Measurements from ENCODE around the gene CORO1C. TPM values are rescaled to one million over a fixed set of nuclear protein-coding genes. Genes with fewer than 3 reads are reported as not detected.

Gene CORO1C
- total RNA-seq, 1 donor from 2014 or later = 59.6 TPM

DNA sequence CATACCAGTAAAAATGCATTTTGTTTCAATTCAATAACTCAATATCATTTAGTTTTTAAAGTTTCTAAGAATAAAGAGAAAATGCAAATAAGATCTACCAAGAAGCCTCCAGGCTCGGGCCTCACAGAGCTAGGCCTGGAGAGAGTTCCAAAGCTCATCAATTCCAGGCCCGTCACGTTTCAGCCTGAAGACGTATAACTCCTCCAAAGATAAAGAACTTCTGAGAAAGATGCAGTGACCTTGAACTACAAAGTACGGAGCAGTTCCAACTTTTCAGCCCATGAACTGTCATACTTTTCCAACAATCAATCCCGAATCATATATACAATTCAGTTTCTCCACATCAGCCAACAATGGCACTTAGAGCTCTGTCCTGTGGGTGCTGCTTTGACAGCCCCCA, 17.8 kb downstream of the CORO1C start:
- no peak for DNase-seq
- H3K36me3 ChIP-seq = peaks cover 8% of the 10 kb centered on the region
- H3K27ac ChIP-seq (replicated peaks) = peak overlapping the region; percentile 43
- no peaks in the 10 kb centered on the region for H3K9me3 ChIP-seq (replicated peaks)
- intact Hi-C loops (cut with micrococcal nuclease) = no loop called here
- H3K4me1 ChIP-seq = peaks cover 96% of the 10 kb centered on the region
- no peaks in the 10 kb centered on the region for H3K27me3 ChIP-seq (ENCODE audit: low read depth)
- TF ChIP-seq CTCF (IDR thresholded peaks at IDR 0.05; ENCODE audit: borderline replicate concordance) = no peak
- H3K4me3 ChIP-seq = no peak overlapping the region

DNA sequence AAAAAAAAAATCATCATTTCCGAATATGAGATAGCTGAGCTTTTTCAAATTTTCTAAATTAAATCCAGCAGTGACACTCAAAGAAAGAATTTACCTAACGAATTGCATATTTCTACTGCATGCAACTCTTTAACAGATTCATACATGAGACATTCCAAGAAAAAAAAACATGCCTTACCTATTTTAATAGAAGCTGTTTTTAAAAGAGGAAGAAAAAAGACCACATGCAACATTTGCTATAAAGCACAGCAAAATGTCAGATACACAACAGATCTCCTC, 18.5 kb downstream of the CORO1C start:
- no peak for TF ChIP-seq CTCF (IDR thresholded peaks at IDR 0.05; ENCODE audit: borderline replicate concordance)
- peak overlapping the region; percentile 43 for H3K27ac ChIP-seq (replicated peaks)
- H3K27me3 ChIP-seq (ENCODE audit: low read depth) = no peaks in the 10 kb centered on the region
- no peak for DNase-seq
- no peak overlapping the region for H3K4me3 ChIP-seq
- no peaks in the 10 kb centered on the region for H3K9me3 ChIP-seq (replicated peaks)
- H3K4me1 ChIP-seq = peaks cover 91% of the 10 kb centered on the region
- intact Hi-C loops (cut with micrococcal nuclease) = no loop called here
- H3K36me3 ChIP-seq = peaks cover 8% of the 10 kb centered on the region

GRCh38 chr12:108712165-108712924, 19.0 kb downstream of the CORO1C start:
- Histone ChIP-seq H3K27ac (replicated peaks) (peak overlapping the region; percentile 43), H3K36me3 (peaks cover 7% of the 10 kb centered on the region), H3K27me3 (ENCODE audit: low read depth) (no peaks in the 10 kb centered on the region), H3K4me3 (no peak overlapping the region), H3K4me1 (peaks cover 91% of the 10 kb centered on the region), H3K9me3 (replicated peaks) (no peaks in the 10 kb centered on the region)
- intact Hi-C loops (cut with micrococcal nuclease) = no loop called here
- no peak for DNase-seq
- no peak for TF ChIP-seq CTCF (IDR thresholded peaks at IDR 0.05; ENCODE audit: borderline replicate concordance)

GRCh38 chr12:108711489-108712164, 19.7 kb downstream of the CORO1C start:
- intact Hi-C loops (cut with micrococcal nuclease) = no loop called here
- Histone ChIP-seq H3K4me3 (no peak overlapping the region), H3K4me1 (peaks cover 91% of the 10 kb centered on the region), H3K27ac (replicated peaks) (peak overlapping the region; percentile 43), H3K36me3 (no peaks in the 10 kb centered on the region), H3K9me3 (replicated peaks) (no peaks in the 10 kb centered on the region), H3K27me3 (ENCODE audit: low read depth) (no peaks in the 10 kb centered on the region)
- no peak for DNase-seq
- no peak for TF ChIP-seq CTCF (IDR thresholded peaks at IDR 0.05; ENCODE audit: borderline replicate concordance)

DNA sequence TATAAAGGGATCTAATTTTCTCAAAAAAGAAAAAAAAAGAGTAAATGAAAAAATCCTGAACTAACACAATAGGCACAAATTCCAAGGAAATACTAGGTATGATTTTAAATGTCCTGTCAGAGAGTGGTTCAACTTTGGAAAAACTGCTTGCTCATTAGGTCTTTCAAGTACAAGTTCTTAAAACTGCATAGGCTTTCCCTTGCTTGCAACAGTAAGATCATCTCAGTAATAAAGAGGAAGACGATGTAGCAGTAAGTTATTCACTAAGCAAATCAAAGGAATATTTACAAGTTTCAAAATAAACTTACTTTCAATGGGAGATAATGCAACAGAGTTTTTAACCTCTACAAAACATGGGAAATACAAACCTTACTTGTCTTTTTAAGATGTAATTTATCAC, 21.6 kb downstream of the CORO1C start:
- TF ChIP-seq CTCF (IDR thresholded peaks at IDR 0.05; ENCODE audit: borderline replicate concordance) = no peak
- intact Hi-C loops (cut with micrococcal nuclease) = no loop called here
- peaks cover 87% of the 10 kb centered on the region for H3K4me1 ChIP-seq

More for the DNA sequence above, 21.6 kb downstream of the CORO1C start:
- no peak for DNase-seq
- H3K4me3 ChIP-seq = no peak overlapping the region
- no peaks in the 10 kb centered on the region for H3K27me3 ChIP-seq (ENCODE audit: low read depth)
- peak overlapping the region; percentile 0 for H3K27ac ChIP-seq (replicated peaks)
- no peaks in the 10 kb centered on the region for H3K9me3 ChIP-seq (replicated peaks)
- H3K36me3 ChIP-seq = no peaks in the 10 kb centered on the region
